ENCODE data around the gene TLK1.

The TLK1 gene

DNA sequence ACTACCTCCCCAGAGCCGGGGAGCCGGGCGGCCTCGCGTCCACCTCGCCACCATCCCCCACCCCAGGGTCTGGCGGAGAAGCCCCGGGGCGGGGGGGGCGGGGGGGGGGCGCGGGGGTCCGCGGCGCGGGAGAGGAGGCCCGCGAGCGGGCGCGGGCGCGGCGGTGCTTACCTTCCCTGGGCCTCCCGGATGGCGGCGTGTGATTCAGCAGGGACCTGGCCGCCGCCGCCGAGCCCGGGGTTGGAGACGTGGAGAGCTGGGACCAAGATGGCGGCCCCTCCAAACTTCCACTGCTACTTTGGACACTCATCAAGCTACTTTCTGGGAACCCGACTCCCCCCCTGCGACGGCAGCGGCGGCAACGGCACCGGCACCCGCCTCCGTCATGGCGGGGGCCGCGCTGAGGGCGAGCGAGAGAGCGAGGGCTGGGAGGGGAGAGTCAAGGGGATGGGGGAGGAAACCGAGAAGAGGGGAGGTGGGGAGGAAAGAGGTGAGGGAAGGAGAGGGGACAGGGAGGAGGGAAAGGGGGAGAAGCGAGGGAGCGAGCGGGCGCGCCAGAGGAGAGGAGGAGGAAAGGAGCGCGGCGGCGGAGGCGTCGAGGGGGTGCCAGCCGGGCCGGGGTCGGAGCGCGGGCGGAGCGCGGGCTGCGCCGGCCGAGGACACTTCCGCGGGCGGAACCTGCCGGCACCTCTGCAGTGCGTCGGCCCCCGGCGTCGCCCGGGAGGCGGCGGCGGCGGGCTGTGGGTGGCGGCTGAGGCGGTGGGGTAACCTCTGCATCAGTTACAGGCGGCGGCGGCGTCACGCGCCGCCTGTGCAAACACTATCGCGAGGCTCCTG is at the start of gene TLK1:
Gene TLK1 (minus strand): TSS at position 775 of the 837 bp plus-strand sequence. CDS start 465 bp downstream, at position 310.
- peak; percentile 46 for DNase-seq (ENCODE audit: low spot score)

- no peak for DNase-seq (ENCODE audit: low spot score)
Observed at GRCh38 chr2:171210216-171210863, 49.6 kb upstream of the TLK1 start.

- DNase-seq (ENCODE audit: low spot score), result no peak
Observed at GRCh38 chr2:171208657-171209056, 48.0 kb upstream of the TLK1 start.

GRCh38 chr2:171206422-171207115 is 45.9 kb upstream of the TLK1 start:
- DNase-seq (ENCODE audit: low spot score), result no peak

GRCh38 chr2:171205551-171205950 is 44.9 kb upstream of the TLK1 start:
- DNase-seq (ENCODE audit: low spot score), result no peak

- no peak for DNase-seq (ENCODE audit: low spot score)
Observed at GRCh38 chr2:171201767-171202166, 41.1 kb upstream of the TLK1 start.

GRCh38 chr2:171201271-171201670 is 40.6 kb upstream of the TLK1 start:
- no peak for DNase-seq (ENCODE audit: low spot score)

GRCh38 chr2:171200469-171200868 is 39.8 kb upstream of the TLK1 start:
- no peak for DNase-seq (ENCODE audit: low spot score)

DNA sequence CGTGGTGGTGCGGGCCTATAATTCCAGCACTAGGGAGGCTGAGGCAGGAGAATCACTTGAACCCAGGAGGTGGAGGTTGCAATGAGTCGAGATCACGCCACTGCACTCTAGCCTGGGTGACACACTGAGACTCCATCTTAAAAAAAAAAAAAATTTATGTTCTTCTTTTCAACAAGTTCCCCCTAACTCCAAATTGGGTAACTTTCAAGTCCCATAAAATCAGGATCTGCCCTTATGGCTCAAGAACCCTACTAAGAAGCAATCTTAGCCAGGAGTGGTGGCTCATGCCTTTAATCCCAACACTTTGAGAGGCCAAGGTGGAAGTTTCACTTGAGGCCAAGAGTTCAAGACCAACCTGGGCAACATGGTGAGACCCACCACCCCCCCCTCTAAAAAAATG is 30.3 kb upstream of the TLK1 start:
- no peak for DNase-seq (ENCODE audit: low spot score)

DNA sequence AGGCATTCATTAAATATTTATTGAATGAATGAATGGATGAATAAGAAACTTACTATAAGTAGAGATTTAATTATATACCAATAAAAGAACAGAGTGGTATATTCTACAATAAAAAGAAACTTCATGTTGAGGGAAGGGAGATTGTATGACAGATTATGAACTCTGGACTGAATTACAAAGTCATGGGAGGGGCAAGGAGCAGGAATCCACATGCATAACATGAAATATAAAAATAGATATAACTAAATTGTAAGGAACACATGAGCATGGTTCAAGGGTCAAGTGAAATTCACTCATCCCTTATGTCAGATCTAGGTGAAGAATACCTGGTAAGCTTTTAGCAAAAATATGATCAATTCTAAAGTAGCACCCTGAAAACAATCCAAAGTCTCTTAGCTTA is 27.1 kb upstream of the TLK1 start:
- DNase-seq (ENCODE audit: low spot score), result no peak

- no peak for DNase-seq (ENCODE audit: low spot score)
Observed at GRCh38 chr2:171187177-171187576, 26.5 kb upstream of the TLK1 start.

DNA sequence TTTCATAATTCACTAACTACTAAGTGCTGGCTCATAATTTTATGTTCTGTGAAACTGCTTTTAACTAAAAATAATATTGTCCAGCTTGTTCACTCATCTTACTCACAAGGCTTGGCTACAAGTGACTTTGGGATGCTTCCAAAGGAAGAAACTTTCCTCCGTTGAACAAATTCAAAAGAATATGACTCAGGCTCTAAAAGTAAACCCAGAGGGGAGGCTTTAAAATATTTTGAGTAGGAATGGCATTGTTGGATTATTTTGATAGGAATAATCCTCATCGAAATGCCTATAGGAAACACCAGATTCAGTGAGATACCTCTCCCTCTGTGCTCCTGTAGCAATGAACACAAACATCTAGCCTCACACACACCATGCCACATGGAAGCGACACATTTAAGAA is 25.2 kb upstream of the TLK1 start:
- DNase-seq (ENCODE audit: low spot score), result no peak

- DNase-seq (ENCODE audit: low spot score), result no peak
Observed at GRCh38 chr2:171185165-171185818, 24.6 kb upstream of the TLK1 start.

GRCh38 chr2:171181064-171182049 is 20.7 kb upstream of the TLK1 start:
- DNase-seq (ENCODE audit: low spot score), result no peak

GRCh38 chr2:171180229-171180930 is 19.7 kb upstream of the TLK1 start:
- no peak for DNase-seq (ENCODE audit: low spot score)

DNA sequence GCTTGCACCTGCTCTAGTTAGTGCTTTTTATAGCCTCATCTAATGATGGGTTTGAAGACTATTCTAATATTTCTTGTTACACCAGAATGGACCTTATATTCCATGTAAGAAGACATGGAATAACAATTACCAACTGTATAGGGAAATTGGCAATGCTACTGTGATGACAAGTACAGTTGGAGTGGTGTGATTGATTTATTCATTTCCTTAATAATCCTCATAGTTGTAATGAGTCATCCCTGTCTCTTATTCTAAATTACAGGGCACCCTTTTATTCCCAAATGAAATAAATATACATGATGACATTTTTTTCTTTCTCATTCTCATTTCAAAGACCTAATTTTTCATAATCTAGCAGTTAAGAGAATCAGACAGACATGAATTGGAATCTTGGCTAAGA is 18.3 kb upstream of the TLK1 start:
- no peak for DNase-seq (ENCODE audit: low spot score)

GRCh38 chr2:171176516-171176915 is 15.8 kb upstream of the TLK1 start:
- DNase-seq (ENCODE audit: low spot score), result no peak

- no peak for DNase-seq (ENCODE audit: low spot score)
Observed at GRCh38 chr2:171174075-171174474, 13.4 kb upstream of the TLK1 start.

DNA sequence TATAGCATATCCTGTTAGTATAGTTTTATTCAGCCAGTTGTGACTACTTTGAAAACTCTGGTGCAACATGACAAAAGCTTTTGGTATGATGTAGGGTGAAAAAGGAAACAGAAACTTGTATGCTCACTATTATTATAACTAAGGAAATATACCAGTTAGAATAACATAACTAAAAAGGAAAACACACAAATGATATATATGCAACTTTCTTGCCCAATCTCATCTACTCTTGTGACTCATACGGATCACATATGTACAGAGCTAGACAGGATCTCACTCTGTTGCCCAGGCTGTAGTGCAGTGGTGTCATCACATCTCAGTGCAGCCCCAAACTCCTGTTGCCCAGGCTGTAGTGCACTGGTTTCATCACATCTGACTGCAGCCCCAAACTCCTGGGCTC is 12.4 kb upstream of the TLK1 start:
- no peak for DNase-seq (ENCODE audit: low spot score)

DNA sequence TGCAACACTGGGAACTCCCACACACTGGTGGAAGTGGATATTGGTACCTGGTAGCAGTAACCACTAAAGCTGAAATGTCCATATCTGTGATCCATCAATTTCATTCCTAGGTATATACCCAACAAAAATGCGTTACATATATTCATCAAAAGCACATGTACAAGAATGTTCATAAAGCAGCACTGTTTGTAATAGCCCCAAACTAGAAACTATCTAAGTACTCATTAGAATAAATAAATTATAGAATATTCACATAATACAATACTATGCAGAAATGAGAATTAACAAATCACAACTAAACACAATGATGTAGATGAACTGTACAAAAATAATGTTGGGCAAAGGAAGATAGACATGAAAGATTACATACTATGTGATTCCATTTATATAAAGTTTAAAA is 11.1 kb upstream of the TLK1 start:
- no peak for DNase-seq (ENCODE audit: low spot score)

DNA sequence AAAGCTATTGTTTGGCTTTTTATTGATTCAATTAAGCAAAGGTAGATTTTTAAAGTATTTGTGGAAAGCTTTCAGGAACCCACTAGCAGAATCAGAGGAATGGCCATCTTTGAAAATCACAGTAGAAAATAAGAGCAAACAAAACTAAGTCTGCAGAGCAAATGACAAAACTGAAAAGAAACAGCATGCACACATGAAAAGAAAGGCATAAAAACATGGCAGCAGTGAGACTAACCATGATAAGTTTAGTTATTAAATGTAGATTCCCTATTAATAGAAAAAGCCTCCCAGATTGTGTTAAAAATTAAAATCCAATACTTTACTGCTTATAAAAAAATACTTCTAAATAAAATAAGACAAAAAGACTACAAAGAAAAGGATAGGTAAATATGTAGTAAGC is 9.1 kb upstream of the TLK1 start:
- DNase-seq (ENCODE audit: low spot score), result no peak

Measured in globus pallidus (tissue), 1 donor.